HG03342 (cell line): ENCODE results near the gene DEDD.

Experiments
- ATAC-seq: cut with Tn5 transposase; IDR thresholded peaks from one replicate; pipeline ENCODE4 v1.9.1; 2021; ENCODE audit warnings: mild to moderate bottlenecking, moderate library complexity; ENCODE audit not compliant: unreplicated experiment

The DEDD gene

DNA sequence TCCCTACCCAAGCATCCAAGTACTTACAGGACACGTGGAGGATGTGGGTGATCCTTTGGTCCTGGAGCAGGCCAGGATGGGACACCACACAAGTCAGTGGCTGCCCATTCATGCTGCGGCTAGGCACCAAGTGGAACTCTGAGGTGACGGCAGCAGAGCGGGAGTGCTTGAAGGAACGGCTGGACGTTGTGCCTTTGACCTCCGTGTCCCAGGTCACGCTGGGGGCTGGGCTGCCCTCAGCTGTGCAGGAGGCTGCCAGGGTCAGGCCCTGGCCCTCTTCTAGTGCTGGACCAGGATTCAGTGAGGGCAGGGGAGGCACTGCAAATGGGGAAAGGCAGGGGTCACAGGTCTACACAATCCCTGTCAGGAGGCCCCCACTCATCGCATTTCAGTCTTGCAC, 55.0 kb downstream of the DEDD start:
- no peak for ATAC-seq

DNA sequence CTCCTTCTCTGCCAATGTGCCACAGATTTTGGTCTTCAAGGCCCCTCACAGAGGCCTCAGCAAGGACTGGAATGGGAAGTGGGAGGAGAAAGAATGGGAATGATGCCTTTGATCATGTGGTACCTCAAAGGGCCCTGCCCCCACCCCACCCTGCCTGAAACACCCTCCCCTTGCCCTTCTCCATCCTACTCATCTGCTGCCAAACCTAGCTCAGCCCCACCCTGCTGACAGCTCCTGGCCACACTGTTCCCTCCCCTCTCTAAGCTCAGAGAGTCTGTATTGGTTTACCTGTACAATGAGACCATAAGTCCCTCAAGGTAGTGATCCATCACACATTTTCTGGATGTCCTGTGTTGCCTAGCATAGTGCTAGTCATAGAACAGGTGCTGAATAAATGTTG, 56.1 kb downstream of the DEDD start:
- no peak for ATAC-seq

DNA sequence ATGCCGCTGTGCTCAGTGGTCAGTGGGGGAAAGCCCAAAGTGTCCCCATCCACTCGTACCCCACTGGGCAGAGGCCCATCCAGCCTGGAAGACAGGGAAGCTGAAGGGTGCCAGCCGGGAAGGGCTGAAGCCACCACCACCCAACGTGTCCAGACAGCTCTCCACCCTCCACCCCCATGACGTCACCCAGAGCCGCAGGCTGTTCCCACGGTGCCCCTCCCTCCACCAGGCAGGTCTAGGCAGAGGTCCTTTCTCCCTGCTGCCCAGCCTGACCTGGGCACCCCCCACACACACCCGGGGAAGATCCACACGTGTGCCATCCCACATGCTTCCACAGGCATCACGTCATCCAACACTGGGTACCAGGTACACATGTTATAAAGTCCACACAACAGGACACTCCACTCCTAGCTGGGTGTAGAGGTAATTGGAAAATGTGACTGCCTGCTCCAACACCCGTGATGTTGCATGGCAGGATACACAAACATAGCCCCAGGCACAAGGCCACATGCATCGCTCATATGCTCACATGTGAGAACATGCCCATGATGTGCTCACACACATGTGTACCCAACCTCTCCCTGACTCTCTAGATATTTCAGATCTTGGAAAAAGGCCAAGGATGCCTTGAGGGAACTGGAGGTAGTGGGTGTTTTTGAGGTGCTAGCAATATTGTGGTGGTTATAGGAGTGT, 57.6 kb downstream of the DEDD start:
- ATAC-seq, result no peak

DNA sequence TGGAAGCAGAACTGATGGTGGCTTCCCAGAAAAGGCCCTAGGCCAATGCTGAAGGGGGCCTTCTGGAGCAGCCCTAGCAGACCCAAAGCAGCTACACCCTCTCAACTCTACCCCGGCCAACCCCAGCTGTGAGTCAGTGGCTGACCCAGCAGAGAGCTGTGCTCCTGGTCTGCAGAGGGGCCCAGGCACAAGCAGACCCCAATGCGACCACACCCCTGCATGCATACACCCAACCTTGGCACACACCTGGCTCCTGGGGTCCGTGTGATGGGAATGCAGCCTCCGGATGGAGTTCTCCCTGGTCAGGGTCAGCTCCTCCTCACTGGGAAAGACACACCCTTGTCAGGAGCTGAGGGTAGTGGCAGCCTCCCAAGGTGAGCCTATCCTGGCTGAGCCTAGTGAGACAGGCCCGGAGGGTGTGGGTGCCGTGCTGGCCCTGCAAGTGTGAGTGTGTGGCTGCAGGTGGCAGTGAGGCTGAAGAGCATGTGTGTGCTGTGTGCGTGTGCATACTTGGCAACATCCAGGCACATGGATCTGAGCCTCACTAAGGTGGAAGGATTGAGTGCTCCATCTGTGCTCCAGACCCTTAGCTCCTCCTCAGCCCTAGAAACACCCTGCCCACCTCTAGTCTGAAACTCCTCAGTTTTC, 58.9 kb downstream of the DEDD start:
- ATAC-seq, result no peak

GRCh38 chr1:161072751-161073449, 59.6 kb downstream of the DEDD start:
- no peak for ATAC-seq

DNA sequence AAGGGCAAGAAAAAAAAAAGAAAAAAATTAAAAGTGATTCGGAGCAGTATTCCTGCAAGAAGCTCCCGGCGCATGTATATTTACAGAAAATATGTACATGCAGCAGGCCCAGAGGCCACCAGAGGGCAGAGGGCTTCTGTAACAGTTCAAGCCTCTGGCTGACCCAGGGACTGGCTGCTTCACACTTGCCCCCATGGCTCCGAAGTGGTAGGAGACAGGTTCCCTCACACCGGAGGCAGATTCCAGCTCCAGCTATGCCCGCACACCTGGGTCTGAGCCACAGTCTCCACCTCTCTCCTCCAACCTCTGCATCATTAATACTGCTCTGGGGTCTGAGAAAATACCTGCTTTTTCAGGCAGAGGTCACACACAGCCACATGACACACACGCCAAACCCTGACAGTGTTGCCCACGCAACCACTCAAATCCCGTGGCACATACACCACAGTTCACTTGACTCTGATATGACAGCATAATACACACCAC, 60.5 kb downstream of the DEDD start:
- ATAC-seq, result no peak
